GM12801 (cell line): ENCODE measurements around the gene FBXO17.

Experiments
- TF ChIP-seq, protein P1 (sequence below): IDR thresholded peaks from one replicate; pipeline ENCODE4 v1.5.1; 2011; ENCODE audit warnings: control low read depth; ENCODE audit not compliant: insufficient read length; ENCODE audit errors: extremely low read depth

FBXO17 gene, protein sequence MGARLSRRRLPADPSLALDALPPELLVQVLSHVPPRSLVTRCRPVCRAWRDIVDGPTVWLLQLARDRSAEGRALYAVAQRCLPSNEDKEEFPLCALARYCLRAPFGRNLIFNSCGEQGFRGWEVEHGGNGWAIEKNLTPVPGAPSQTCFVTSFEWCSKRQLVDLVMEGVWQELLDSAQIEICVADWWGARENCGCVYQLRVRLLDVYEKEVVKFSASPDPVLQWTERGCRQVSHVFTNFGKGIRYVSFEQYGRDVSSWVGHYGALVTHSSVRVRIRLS

DNA sequence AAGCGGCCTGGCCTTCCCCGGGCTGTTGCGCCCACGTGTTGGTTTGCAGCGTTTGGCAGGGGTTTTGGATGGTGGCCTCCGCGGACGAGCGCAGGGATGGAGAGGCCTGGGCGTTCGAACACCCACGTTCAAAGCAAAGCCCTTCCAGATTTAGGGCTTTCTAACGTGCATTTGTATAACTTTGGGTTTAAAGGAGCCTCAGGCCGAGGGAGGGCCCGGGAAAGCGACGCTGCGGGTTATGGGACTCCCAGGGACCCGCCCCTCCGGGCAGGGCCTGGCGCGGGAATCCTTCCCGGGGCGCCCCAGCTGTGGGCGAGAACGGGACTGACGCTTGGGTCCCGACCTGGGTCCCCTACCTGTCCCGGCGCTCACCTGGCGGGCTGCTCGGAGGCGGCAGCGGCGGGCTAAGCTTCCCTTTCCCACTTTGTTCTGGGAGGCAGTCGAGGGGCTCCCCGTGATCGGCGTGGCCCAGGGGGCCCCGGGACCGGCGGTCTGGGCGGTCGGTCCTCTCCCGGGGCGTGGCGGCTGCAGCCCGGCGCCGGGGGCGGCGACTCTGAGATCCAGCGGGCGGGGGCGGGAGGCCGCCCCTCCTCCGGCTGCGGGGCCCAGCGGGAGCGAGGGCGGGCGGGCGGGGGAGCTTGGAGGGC, at the start of gene FBXO17:
FBXO17 (minus strand) TSS at position 529 of the 647 bp plus-strand sequence. CDS start 25,423 bp downstream, outside the sequence.
- TF ChIP-seq, protein P1, sequence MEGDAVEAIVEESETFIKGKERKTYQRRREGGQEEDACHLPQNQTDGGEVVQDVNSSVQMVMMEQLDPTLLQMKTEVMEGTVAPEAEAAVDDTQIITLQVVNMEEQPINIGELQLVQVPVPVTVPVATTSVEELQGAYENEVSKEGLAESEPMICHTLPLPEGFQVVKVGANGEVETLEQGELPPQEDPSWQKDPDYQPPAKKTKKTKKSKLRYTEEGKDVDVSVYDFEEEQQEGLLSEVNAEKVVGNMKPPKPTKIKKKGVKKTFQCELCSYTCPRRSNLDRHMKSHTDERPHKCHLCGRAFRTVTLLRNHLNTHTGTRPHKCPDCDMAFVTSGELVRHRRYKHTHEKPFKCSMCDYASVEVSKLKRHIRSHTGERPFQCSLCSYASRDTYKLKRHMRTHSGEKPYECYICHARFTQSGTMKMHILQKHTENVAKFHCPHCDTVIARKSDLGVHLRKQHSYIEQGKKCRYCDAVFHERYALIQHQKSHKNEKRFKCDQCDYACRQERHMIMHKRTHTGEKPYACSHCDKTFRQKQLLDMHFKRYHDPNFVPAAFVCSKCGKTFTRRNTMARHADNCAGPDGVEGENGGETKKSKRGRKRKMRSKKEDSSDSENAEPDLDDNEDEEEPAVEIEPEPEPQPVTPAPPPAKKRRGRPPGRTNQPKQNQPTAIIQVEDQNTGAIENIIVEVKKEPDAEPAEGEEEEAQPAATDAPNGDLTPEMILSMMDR, result no peak

DNA sequence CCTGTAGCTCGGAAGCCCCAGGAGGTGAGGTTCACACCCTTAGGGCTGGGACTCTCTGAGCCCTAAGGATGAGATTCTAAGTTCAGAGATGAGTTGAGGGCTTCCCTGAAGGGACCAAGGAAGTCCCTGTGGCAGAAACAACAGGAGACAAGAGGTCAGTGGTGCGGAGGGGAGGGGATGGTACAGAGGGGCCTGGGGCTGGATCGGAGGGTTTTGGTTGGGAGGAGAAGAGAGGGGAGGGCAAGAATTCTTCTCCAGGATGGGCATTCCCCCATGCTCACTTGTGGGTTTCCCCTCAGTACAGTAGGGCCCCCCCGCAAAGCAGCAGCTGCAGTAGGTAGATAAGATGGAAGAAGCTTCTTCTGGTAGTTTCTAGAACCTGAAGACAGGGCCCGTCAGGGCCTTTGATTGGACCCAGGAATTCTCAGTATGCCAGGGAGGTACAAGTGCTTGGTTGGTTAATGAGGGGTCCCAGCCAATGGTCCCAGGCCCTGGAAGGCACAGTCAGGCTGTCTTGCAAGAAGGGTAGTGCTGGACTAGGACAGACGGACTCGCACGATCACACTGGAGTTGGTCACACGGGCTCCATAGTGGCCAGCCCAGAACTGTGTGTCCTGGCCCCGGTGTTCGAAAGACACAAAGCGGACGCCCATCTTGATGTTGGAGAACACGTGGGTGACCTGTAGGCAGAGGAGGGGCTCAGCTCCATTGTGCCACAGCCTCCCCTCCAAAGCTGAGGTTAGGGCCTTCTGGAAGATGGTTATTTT, 49.5 kb upstream of the FBXO17 start:
- TF ChIP-seq, protein P1, result no peak

DNA sequence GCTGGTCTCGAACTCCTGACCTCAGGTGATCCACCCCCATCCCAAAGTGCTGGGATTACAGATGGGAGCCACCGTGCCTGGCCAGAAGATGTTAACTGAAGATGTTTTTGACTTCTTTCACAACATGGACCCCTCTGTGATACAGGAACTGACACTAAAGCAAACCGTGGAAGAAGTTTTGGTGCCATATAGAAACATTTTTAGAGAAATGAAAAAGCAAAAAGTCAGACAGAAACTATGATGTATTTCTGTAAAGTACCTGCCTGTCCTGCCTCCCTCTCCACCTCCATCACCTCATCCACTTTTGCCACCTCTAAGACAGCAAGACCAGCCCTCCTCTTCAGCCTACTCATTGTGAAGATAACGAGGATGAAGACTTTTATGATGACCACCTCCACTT, 45.5 kb upstream of the FBXO17 start:
- TF ChIP-seq, protein P1, result no peak

DNA sequence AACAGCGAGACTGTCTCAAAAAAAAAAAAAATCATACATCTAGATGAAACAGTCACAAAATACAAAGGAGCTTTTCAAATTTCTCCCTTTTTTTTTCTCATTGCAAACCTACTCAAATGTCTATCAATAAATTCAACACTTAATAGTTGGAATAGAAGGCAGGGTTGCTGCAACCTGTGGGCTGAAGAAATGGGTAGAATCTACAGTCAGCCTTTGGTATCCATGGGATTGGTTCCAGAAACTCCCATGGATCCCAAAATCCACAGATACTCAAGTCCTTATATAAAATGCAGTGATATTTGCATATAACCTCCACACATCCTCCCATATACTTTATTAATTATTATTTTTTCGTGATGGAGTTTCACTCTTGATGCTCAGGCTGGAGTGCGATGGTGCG, 42.1 kb upstream of the FBXO17 start:
- TF ChIP-seq, protein P1, result no peak

DNA sequence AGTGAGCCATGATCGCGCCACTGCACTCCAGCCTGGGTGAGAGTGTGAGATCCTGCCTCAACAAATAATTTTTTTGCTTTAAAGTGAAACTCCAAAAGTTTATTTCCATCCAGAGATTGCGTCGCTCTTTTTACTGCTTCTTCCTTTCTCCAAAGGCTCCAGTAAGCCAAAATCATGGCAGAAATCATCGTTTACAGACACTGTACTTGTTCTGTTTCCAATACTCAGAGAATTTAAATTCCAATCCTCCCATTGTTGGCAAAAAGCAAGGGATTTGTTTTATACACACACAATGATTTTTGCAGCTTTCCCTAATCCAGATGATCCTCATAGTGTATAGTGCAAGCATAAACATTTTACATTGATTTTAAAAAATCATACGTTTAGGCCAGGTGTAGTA, 41.5 kb upstream of the FBXO17 start:
- TF ChIP-seq, protein P1, result no peak

DNA sequence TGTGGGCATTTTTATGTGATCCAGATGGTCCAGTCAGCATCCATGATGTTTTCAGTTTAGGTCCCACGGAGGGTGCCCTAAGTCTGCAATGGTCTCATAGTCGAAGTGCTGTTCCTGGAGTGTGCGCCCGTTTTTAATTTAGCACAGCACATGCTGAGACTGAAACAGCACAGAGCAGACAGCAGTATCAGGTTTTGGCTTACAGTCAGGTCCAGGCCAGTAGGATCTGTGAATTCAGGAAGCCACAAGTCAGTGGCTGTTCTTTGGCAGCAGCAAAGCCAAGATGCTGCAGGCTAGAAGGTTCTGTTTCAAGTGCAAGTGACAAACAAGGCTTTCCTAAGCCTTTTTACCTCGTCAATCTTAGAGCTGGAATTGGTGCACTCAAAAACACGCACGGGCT, 38.5 kb upstream of the FBXO17 start:
- TF ChIP-seq, protein P1, result no peak

DNA sequence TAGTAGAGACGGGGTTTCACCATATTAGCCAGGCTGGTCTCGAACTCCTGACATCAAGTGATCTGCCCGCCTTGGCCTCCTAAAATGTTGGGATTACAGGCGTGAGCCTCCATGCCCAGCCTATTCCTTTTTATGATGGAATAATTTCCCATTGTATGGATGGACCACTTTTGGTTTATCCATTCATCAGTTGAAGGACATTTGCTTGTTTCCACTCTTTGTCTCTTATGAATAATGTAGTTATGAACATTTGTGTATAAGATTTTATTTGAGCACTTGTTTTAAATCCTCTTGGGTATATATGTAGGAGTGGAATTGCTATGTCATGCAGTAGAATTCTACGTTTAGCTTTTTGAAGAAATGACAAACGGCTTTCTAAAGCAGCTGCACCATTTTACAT, 33.5 kb upstream of the FBXO17 start:
- TF ChIP-seq, protein P1, result no peak
